ENCODE results near the gene SLC4A1AP.

SLC4A1AP gene

DNA sequence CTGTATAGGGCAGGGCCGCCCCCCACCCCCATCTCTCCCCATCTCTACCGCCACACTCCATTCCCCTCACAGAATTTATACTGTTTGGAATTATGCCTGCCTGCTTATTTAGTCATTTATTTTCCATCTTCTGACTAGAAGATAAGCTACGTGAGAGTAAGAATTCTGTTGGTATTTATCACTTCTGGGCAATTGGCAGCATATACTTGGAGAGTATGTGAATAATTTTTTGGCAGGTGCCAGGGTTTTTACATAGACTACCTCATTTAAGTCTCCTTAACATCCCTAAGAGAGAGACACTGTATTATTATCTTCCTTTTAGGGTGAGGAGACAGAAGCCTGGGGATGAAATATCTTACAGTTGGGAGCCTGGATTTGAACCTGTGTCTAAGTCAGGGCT lies 45.0 kb downstream of the SLC4A1AP start:
- no peak for DNase-seq (ENCODE audit: extremely low spot score)
- ChIA-PET CTCF (interaction anchor here (2.9 kb wide), 1 partner anchor 25 kb away, joined by 11 read pairs; no protein-coding TSS in a partner anchor), POLR2A (no interaction called here)

DNA sequence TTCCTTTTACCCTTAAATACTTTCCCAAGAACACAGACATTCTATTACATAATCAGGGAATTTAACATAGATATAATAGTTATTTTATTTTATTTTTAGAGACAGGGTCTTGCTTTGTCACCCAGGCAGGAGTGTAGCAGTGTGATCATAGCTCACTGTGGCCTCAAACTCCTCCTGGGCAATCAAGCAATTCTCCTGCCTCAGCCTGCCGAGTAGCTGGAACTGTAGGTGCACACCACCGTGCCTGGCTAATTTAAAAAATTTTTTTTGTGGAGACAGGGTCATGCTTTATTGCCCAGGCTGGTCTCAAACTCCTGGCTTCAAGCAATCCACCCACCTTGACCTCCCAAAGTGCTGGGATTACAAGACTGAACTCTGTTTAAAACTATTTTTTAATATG lies 45.6 kb downstream of the SLC4A1AP start:
- ChIA-PET POLR2A (no interaction called here), CTCF (no interaction called here)
- no peak for DNase-seq (ENCODE audit: extremely low spot score)
- TF ChIP-seq L3MBTL2 (conservative IDR thresholded peaks at IDR 0.05) (no peak), ELF4 (IDR thresholded peaks at IDR 0.05) (no peak), NFRKB (IDR thresholded peaks at IDR 0.05) (no peak), HDGF (IDR thresholded peaks at IDR 0.05; ENCODE audit: borderline replicate concordance) (no peak), CTBP1 (IDR thresholded peaks at IDR 0.05; ENCODE audit: borderline replicate concordance) (no peak), FOXM1 (IDR thresholded peaks at IDR 0.05; ENCODE audit: borderline replicate concordance) (no peak), ZNF384 (IDR thresholded peaks at IDR 0.05) (no peak), SP1 (IDR thresholded peaks at IDR 0.05) (no peak), SUZ12 (IDR thresholded peaks at IDR 0.05) (no peak), BHLHE40 (IDR thresholded peaks at IDR 0.05; ENCODE audit: borderline replicate concordance) (no peak), FOXA1 (IDR thresholded peaks at IDR 0.05) (no peak), TARDBP (IDR thresholded peaks at IDR 0.05) (no peak), FOXK2 (IDR thresholded peaks at IDR 0.05) (no peak), LEF1 (IDR thresholded peaks at IDR 0.05; ENCODE audit: borderline replicate concordance) (no peak)
- TF ChIP-seq, protein P1, sequence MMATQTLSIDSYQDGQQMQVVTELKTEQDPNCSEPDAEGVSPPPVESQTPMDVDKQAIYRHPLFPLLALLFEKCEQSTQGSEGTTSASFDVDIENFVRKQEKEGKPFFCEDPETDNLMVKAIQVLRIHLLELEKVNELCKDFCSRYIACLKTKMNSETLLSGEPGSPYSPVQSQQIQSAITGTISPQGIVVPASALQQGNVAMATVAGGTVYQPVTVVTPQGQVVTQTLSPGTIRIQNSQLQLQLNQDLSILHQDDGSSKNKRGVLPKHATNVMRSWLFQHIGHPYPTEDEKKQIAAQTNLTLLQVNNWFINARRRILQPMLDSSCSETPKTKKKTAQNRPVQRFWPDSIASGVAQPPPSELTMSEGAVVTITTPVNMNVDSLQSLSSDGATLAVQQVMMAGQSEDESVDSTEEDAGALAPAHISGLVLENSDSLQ (IDR thresholded peaks at IDR 0.05), result no peak

More for the DNA sequence above, 45.0 kb downstream of the SLC4A1AP start:
- TF ChIP-seq L3MBTL2 (conservative IDR thresholded peaks at IDR 0.05), result no peak
- TF ChIP-seq FOXK2 (IDR thresholded peaks at IDR 0.05), result no peak
- no peak for TF ChIP-seq LEF1 (IDR thresholded peaks at IDR 0.05; ENCODE audit: borderline replicate concordance)
- TF ChIP-seq FOXA1 (IDR thresholded peaks at IDR 0.05), result no peak
- no peak for TF ChIP-seq FOXM1 (IDR thresholded peaks at IDR 0.05; ENCODE audit: borderline replicate concordance)
- no peak for TF ChIP-seq TARDBP (IDR thresholded peaks at IDR 0.05)
- TF ChIP-seq, protein P1 (IDR thresholded peaks at IDR 0.05), result no peak
- no peak for TF ChIP-seq NFRKB (IDR thresholded peaks at IDR 0.05)
- no peak for TF ChIP-seq BHLHE40 (IDR thresholded peaks at IDR 0.05; ENCODE audit: borderline replicate concordance)
- no peak for TF ChIP-seq ARNT (IDR thresholded peaks at IDR 0.05)
- TF ChIP-seq HDGF (IDR thresholded peaks at IDR 0.05; ENCODE audit: borderline replicate concordance), result no peak
- TF ChIP-seq SUZ12 (IDR thresholded peaks at IDR 0.05), result no peak
- no peak for TF ChIP-seq CTBP1 (IDR thresholded peaks at IDR 0.05; ENCODE audit: borderline replicate concordance)
- no peak for TF ChIP-seq ELF4 (IDR thresholded peaks at IDR 0.05)
- no peak for TF ChIP-seq SP1 (IDR thresholded peaks at IDR 0.05)
- no peak for TF ChIP-seq ZNF384 (IDR thresholded peaks at IDR 0.05)

DNA sequence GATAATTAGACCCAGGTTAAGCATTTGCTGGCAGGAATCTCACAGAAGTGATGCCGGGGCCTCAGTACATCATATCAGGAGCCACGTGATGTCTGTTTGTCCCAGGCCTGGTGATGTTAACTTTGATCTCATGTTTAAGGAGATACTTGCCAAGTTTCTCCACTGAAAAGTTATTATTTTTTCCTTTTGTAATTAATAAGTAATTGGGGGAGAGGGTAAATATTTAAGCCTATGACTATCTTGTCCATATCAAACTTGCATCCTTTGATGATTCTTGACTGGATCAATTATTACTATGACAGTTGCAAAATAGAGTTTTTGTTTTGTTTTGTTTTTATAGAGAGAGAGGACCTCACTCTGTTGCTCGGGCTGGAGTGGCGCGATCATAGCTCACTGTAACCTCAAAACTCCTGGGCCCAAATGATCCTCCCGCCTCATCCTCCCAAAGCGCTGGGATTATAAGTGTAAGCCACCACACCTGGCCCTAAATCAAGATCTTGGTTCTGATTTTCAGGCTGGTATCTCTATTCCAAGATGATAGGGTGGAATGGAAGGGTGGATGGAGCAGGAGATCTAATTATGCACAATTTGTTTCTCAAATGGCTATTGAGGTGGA lies 46.4 kb downstream of the SLC4A1AP start:
- TF ChIP-seq ARNT (IDR thresholded peaks at IDR 0.05), result no peak
- TF ChIP-seq FOXK2 (IDR thresholded peaks at IDR 0.05), result no peak
- no peak for TF ChIP-seq NFRKB (IDR thresholded peaks at IDR 0.05)
- TF ChIP-seq ELF4 (IDR thresholded peaks at IDR 0.05), result no peak
- no peak for TF ChIP-seq HDGF (IDR thresholded peaks at IDR 0.05; ENCODE audit: borderline replicate concordance)
- TF ChIP-seq CTBP1 (IDR thresholded peaks at IDR 0.05; ENCODE audit: borderline replicate concordance), result no peak
- no peak for TF ChIP-seq SUZ12 (IDR thresholded peaks at IDR 0.05)
- TF ChIP-seq, protein P1 (IDR thresholded peaks at IDR 0.05), result no peak
- TF ChIP-seq FOXM1 (IDR thresholded peaks at IDR 0.05; ENCODE audit: borderline replicate concordance), result no peak
- no peak for TF ChIP-seq BHLHE40 (IDR thresholded peaks at IDR 0.05; ENCODE audit: borderline replicate concordance)
- TF ChIP-seq FOXA1 (IDR thresholded peaks at IDR 0.05), result no peak
- TF ChIP-seq SP1 (IDR thresholded peaks at IDR 0.05), result no peak
- no peak for TF ChIP-seq LEF1 (IDR thresholded peaks at IDR 0.05; ENCODE audit: borderline replicate concordance)
- TF ChIP-seq L3MBTL2 (conservative IDR thresholded peaks at IDR 0.05), result no peak
- no peak for TF ChIP-seq TARDBP (IDR thresholded peaks at IDR 0.05)
- TF ChIP-seq ZNF384 (IDR thresholded peaks at IDR 0.05), result no peak
- DNase-seq (ENCODE audit: extremely low spot score), result no peak
- CTCF ChIA-PET, result no interaction called here
- POLR2A ChIA-PET, result no interaction called here

DNA sequence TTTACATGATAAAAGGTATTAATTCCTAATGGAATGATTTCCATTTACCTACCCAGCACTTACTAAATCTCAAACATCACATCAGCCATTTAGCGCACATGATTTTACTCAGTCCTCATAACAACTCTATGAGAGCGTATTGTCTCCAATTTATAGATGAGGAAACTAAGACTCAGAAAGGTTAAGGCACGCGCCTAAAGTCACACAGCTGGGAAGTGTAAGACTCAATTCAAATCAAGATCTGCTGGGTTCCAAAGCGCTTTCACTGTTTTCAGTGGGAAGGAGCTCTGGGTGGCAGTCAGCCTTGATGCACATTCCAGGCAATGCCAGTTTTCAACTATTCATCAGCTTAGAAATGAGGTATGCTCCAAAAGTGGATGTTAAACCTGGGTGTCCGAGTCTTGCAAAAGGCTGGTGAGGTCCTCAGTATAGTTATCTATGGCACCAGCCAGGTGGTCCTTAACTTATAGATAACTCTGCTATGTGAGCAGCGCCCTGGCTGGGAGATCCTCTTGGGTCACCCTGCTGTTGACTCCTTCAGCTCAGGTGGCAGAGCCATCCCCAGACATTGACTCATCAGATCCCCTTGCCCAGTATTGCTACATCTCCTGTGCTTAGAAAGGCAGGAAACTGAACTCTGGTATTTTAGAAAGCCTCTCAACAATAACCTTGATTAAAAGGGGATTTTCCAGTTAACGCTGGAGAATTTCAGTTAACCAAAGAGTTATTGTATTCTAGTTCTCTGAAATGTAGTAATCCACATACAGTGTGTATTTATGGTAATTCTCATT lies 47.1 kb downstream of the SLC4A1AP start:
- ChIA-PET POLR2A (no interaction called here), CTCF (no interaction called here)
- no peak for DNase-seq (ENCODE audit: extremely low spot score)
- no peak for TF ChIP-seq ARNT (IDR thresholded peaks at IDR 0.05)

DNA sequence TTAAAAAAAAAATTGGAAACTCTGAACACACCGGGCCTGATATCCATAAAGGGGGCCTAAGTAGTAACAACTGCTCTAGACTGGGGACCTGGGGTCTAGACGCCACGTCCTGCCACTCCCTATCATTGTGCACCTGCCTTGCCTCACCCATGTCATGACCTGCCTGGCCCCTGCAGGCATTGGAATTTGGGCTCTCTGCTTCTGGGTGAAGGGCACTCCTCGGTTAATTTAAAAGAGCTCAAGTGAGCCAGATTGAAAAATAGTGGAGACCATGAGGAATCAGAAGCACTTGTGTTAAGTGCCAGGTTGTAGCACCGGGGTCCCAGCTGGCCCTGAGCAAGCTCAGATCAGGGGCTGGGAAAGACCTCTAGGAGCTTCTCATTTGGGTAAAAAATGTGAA lies 48.1 kb downstream of the SLC4A1AP start:
- TF ChIP-seq, protein P1 (IDR thresholded peaks at IDR 0.05), result no peak
- ChIA-PET POLR2A (no interaction called here), CTCF (interaction anchor here (0.5 kb wide), 2 partner anchors 118 to 432 kb away, joined by 3 read pairs; no protein-coding TSS in a partner anchor)
- no peak for DNase-seq (ENCODE audit: extremely low spot score)
